ENCODE results near the gene MGMT. TPM values are rescaled to one million over a fixed set of nuclear protein-coding genes. Genes with fewer than 3 reads are reported as not detected.

The MGMT gene
- total and polyA plus RNA-seq, 9 of the 15 experiments (the other 6 are each of a cell fraction or from before 2014, with no cell fraction given): 0.03 to 0.29 (median 0.11) TPM; not detected in 4

DNA sequence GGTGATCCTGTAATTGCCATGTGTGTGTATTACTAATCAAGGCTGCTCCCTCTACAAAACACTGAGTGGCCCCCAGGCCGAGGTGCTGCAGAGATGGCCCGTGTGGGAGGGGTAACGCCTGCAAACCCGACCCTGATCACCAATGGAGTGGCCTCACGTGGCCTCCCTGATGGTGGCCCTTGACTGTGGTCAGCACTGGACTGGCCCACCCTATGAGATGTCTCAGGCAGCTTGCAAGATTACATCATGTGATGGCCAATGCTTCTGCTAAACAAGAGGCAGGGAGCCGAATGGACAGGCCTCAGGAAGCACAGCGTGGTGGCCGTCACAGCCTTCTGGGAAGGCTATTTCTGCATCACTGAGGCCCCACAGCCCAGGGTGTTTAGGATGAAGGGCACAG is 186.4 kb downstream of the MGMT start (continued):
- TF ChIP-seq ARID4B (CRISPR knock-in tag; IDR thresholded peaks at IDR 0.05) (no peak), SNIP1 (IDR thresholded peaks at IDR 0.05; ENCODE audit: low read depth) (no peak), DACH1 (IDR thresholded peaks at IDR 0.05; ENCODE audit: partially characterized antibody) (no peak), SMC3 (conservative IDR thresholded peaks at IDR 0.05; ENCODE audit: insufficient read depth, low read depth, low read length) (no peak), FOXP4 (CRISPR knock-in tag; IDR thresholded peaks at IDR 0.05; ENCODE audit: borderline replicate concordance) (no peak), ZFP30 (CRISPR knock-in tag; IDR thresholded peaks at IDR 0.05; ENCODE audit: borderline replicate concordance) (no peak)

Data from K562 (cell line).